NCI-H1694 treated with DMSO at 0.1 percent for 48 hours (cell line): ENCODE data around the gene SUGCT.
A peak's percentile ranks its signal among the peaks of the same experiment; 100 is the strongest.

Source experiments
- DNase-seq: peaks from one replicate; lab custom pipeline; 2025; lab: John Stamatoyannopoulos, UW

SUGCT gene

GRCh38 chr7:40474790-40475680 is 340.2 kb downstream of the SUGCT start:
- DNase-seq, result no peak

GRCh38 chr7:40475681-40475982 is 340.8 kb downstream of the SUGCT start:
- DNase-seq, result no peak

- DNase-seq, result no peak
Observed at GRCh38 chr7:40477094-40477493, 342.3 kb downstream of the SUGCT start.

- no peak for DNase-seq
Observed at GRCh38 chr7:40482845-40483244, 348.0 kb downstream of the SUGCT start.

- no peak for DNase-seq
Observed at GRCh38 chr7:40483630-40484029, 348.8 kb downstream of the SUGCT start.

GRCh38 chr7:40489844-40490602 is 355.2 kb downstream of the SUGCT start:
- DNase-seq, result no peak

- DNase-seq, result no peak
Observed at GRCh38 chr7:40490603-40490924, 355.8 kb downstream of the SUGCT start.

GRCh38 chr7:40492946-40493345 is 358.1 kb downstream of the SUGCT start:
- DNase-seq, result no peak

GRCh38 chr7:40493609-40494051 is 358.8 kb downstream of the SUGCT start:
- no peak for DNase-seq

GRCh38 chr7:40498924-40499510 is 364.2 kb downstream of the SUGCT start:
- no peak for DNase-seq

GRCh38 chr7:40499718-40500117 is 364.9 kb downstream of the SUGCT start:
- DNase-seq, result no peak

GRCh38 chr7:40500219-40500618 is 365.4 kb downstream of the SUGCT start:
- DNase-seq, result no peak

- DNase-seq, result no peak
Observed at GRCh38 chr7:40502359-40502758, 367.6 kb downstream of the SUGCT start.

- no peak for DNase-seq
Observed at GRCh38 chr7:40506158-40506557, 371.4 kb downstream of the SUGCT start.

- peak; percentile 11 for DNase-seq
Observed at GRCh38 chr7:40507166-40507565, 372.4 kb downstream of the SUGCT start.

GRCh38 chr7:40509287-40509996 is 374.6 kb downstream of the SUGCT start:
- DNase-seq, result no peak

GRCh38 chr7:40516376-40516775 is 381.6 kb downstream of the SUGCT start:
- DNase-seq, result no peak

GRCh38 chr7:40519009-40519408 is 384.2 kb downstream of the SUGCT start:
- DNase-seq, result no peak

GRCh38 chr7:40520986-40521738 is 386.4 kb downstream of the SUGCT start:
- DNase-seq, result no peak

- DNase-seq, result no peak
Observed at GRCh38 chr7:40525764-40526163, 391.0 kb downstream of the SUGCT start.

GRCh38 chr7:40526951-40527715 is 392.3 kb downstream of the SUGCT start:
- DNase-seq, result no peak
